Panc1 (cell line): ENCODE measurements around the gene SERGEF.

ENCODE experiments used
- POLR2AphosphoS5 ChIP-seq: IDR thresholded peaks from 2 replicates; pipeline ENCODE4 v1.6.1; 2012; ENCODE audit warnings: mild to moderate bottlenecking, low read depth, low read length, moderate library complexity
- TF ChIP-seq, protein P1 (sequence below): fragments of 450-650 bp; IDR thresholded peaks from 2 replicates; pipeline ENCODE4 v1.5.1; 2017; ENCODE audit warnings: mild to moderate bottlenecking

DNA sequence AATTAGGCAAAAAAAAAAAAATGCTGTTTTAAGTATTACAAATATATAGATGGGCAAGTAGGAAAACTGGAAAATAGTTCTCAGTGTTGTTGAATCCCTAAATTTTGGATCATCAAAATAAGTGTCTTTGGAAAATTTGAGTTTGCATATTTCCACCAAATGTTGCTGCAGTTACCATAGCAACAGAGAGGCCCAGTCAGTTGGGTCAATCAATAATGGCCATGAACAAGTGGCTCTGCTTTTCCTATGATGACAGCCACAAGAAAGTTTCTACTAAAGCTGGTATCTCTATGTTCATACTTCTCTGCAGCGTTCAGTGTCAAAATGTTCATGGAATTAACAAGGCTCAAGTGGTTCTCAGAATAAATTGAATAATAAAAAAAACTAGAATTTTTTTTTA, 79.1 kb downstream of the SERGEF start:
- no peak for TF ChIP-seq POLR2AphosphoS5
- TF ChIP-seq, protein P1, sequence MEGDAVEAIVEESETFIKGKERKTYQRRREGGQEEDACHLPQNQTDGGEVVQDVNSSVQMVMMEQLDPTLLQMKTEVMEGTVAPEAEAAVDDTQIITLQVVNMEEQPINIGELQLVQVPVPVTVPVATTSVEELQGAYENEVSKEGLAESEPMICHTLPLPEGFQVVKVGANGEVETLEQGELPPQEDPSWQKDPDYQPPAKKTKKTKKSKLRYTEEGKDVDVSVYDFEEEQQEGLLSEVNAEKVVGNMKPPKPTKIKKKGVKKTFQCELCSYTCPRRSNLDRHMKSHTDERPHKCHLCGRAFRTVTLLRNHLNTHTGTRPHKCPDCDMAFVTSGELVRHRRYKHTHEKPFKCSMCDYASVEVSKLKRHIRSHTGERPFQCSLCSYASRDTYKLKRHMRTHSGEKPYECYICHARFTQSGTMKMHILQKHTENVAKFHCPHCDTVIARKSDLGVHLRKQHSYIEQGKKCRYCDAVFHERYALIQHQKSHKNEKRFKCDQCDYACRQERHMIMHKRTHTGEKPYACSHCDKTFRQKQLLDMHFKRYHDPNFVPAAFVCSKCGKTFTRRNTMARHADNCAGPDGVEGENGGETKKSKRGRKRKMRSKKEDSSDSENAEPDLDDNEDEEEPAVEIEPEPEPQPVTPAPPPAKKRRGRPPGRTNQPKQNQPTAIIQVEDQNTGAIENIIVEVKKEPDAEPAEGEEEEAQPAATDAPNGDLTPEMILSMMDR: no peak
